ENCODE data around the gene RRM2.

Gene RRM2

GRCh38 chr2:10086950-10087349 is 35.6 kb upstream of the RRM2 start:
- no peak overlapping the region for H3K4ac ChIP-seq (ENCODE audit: low read depth, low read length)
- no peak overlapping the region for H2BK12ac ChIP-seq (ENCODE audit: low read length)
- no peak overlapping the region for H3K4me2 ChIP-seq (ENCODE audit: low read length)
- H3K27ac ChIP-seq (ENCODE audit: low read depth, low read length) = no peak overlapping the region
- H3K79me2 ChIP-seq (ENCODE audit: control insufficient read depth, insufficient read depth, low read length, poor library complexity) = no peaks in the 10 kb centered on the region
- peaks cover 2% of the 10 kb centered on the region for H3K9me3 ChIP-seq (ENCODE audit: insufficient read depth, low read depth, low read length)
- no peak overlapping the region for H3K14ac ChIP-seq (ENCODE audit: low read length)
- H4K12ac ChIP-seq (ENCODE audit: low read depth, low read length) = no peak overlapping the region
- no peak for DNase-seq
- no peaks in the 10 kb centered on the region for H3K36me3 ChIP-seq (ENCODE audit: control insufficient read depth in 1 of 2, insufficient read depth in 2 of 2, low read length in 2 of 2)
- H4K91ac ChIP-seq (ENCODE audit: low read depth, low read length) = no peak overlapping the region
- H2AFZ ChIP-seq (ENCODE audit: insufficient read depth, low read length, poor library complexity) = no peak overlapping the region
- no peak overlapping the region for H2BK5ac ChIP-seq (ENCODE audit: low read depth, low read length, poor library complexity)
- H3K27me3 ChIP-seq (ENCODE audit: insufficient read depth, low read length) = no peaks in the 10 kb centered on the region
- H3K4me3 ChIP-seq (ENCODE audit: low read depth, low read length) = no peak overlapping the region
- no peaks in the 10 kb centered on the region for H3K79me1 ChIP-seq (ENCODE audit: low read length)
- H4K8ac ChIP-seq (ENCODE audit: low read depth, low read length) = no peak overlapping the region
- H2AK5ac ChIP-seq (ENCODE audit: low read length) = no peak overlapping the region
- no peak overlapping the region for H3K9ac ChIP-seq (ENCODE audit: low read length)
- no peak overlapping the region for H3K23ac ChIP-seq (ENCODE audit: low read length)
- peaks cover 0 to 3% of the 10 kb centered on the region in 2 experiments for H3K4me1 ChIP-seq (ENCODE audit: control insufficient read depth in 1 of 2, insufficient read depth in 2 of 2, low read length in 2 of 2)
- no peak overlapping the region for H3K18ac ChIP-seq (ENCODE audit: low read length)
- no peak overlapping the region for H2BK120ac ChIP-seq (ENCODE audit: insufficient read depth, low read length, poor library complexity)
- no CpG with 5 or more reads among the region's 4 CpGs for WGBS (ENCODE audit: extremely low coverage, insufficient coverage, insufficient read length)

GRCh38 chr2:10087360-10087759 is 35.2 kb upstream of the RRM2 start:
- H3K4ac ChIP-seq (ENCODE audit: low read depth, low read length) = no peak overlapping the region
- no peaks in the 10 kb centered on the region for H3K36me3 ChIP-seq (ENCODE audit: control insufficient read depth in 1 of 2, insufficient read depth in 2 of 2, low read length in 2 of 2)
- no peaks in the 10 kb centered on the region for H3K79me1 ChIP-seq (ENCODE audit: low read length)
- no peak overlapping the region for H3K23ac ChIP-seq (ENCODE audit: low read length)
- no CpG with 5 or more reads among the region's 8 CpGs for WGBS (ENCODE audit: extremely low coverage, insufficient coverage, insufficient read length)
- no peak overlapping the region for H3K4me3 ChIP-seq (ENCODE audit: low read depth, low read length)
- H3K9me3 ChIP-seq (ENCODE audit: insufficient read depth, low read depth, low read length) = peaks cover 2% of the 10 kb centered on the region
- no peak overlapping the region for H4K12ac ChIP-seq (ENCODE audit: low read depth, low read length)
- peaks cover 0 to 3% of the 10 kb centered on the region in 2 experiments for H3K4me1 ChIP-seq (ENCODE audit: control insufficient read depth in 1 of 2, insufficient read depth in 2 of 2, low read length in 2 of 2)
- H3K14ac ChIP-seq (ENCODE audit: low read length) = no peak overlapping the region
- H3K79me2 ChIP-seq (ENCODE audit: control insufficient read depth, insufficient read depth, low read length, poor library complexity) = no peaks in the 10 kb centered on the region
- H3K27me3 ChIP-seq (ENCODE audit: insufficient read depth, low read length) = no peaks in the 10 kb centered on the region
- H4K8ac ChIP-seq (ENCODE audit: low read depth, low read length) = no peak overlapping the region
- H2BK5ac ChIP-seq (ENCODE audit: low read depth, low read length, poor library complexity) = no peak overlapping the region
- no peak overlapping the region for H3K27ac ChIP-seq (ENCODE audit: low read depth, low read length)
- DNase-seq = no peak
- H3K4me2 ChIP-seq (ENCODE audit: low read length) = no peak overlapping the region
- H2BK12ac ChIP-seq (ENCODE audit: low read length) = no peak overlapping the region
- H2AFZ ChIP-seq (ENCODE audit: insufficient read depth, low read length, poor library complexity) = no peak overlapping the region
- H3K18ac ChIP-seq (ENCODE audit: low read length) = no peak overlapping the region
- H2AK5ac ChIP-seq (ENCODE audit: low read length) = no peak overlapping the region
- no peak overlapping the region for H2BK120ac ChIP-seq (ENCODE audit: insufficient read depth, low read length, poor library complexity)
- H3K9ac ChIP-seq (ENCODE audit: low read length) = no peak overlapping the region
- H4K91ac ChIP-seq (ENCODE audit: low read depth, low read length) = no peak overlapping the region

GRCh38 chr2:10089565-10090190 is 32.9 kb upstream of the RRM2 start:
- H4K8ac ChIP-seq (ENCODE audit: low read depth, low read length) = no peak overlapping the region
- H3K27me3 ChIP-seq (ENCODE audit: insufficient read depth, low read length) = no peaks in the 10 kb centered on the region
- no peak overlapping the region for H2BK5ac ChIP-seq (ENCODE audit: low read depth, low read length, poor library complexity)
- H4K12ac ChIP-seq (ENCODE audit: low read depth, low read length) = no peak overlapping the region
- H2BK12ac ChIP-seq (ENCODE audit: low read length) = no peak overlapping the region
- H3K4me2 ChIP-seq (ENCODE audit: low read length) = no peak overlapping the region
- no CpG with 5 or more reads among the region's 5 CpGs for WGBS (ENCODE audit: extremely low coverage, insufficient coverage, insufficient read length)
- DNase-seq = no peak
- no peak overlapping the region for H2BK120ac ChIP-seq (ENCODE audit: insufficient read depth, low read length, poor library complexity)
- H3K9me3 ChIP-seq (ENCODE audit: insufficient read depth, low read depth, low read length) = peaks cover 2% of the 10 kb centered on the region
- H3K18ac ChIP-seq (ENCODE audit: low read length) = no peak overlapping the region
- no peak overlapping the region for H3K4me3 ChIP-seq (ENCODE audit: low read depth, low read length)
- H3K79me1 ChIP-seq (ENCODE audit: low read length) = no peaks in the 10 kb centered on the region
- H3K14ac ChIP-seq (ENCODE audit: low read length) = no peak overlapping the region
- no peak overlapping the region for H3K23ac ChIP-seq (ENCODE audit: low read length)
- H3K4me1 ChIP-seq (ENCODE audit: control insufficient read depth in 1 of 2, insufficient read depth in 2 of 2, low read length in 2 of 2) = no peaks in the 10 kb centered on the region
- no peak overlapping the region for H3K9ac ChIP-seq (ENCODE audit: low read length)
- H3K4ac ChIP-seq (ENCODE audit: low read depth, low read length) = no peak overlapping the region
- H3K27ac ChIP-seq (ENCODE audit: low read depth, low read length) = no peak overlapping the region
- no peaks in the 10 kb centered on the region for H3K79me2 ChIP-seq (ENCODE audit: control insufficient read depth, insufficient read depth, low read length, poor library complexity)
- no peak overlapping the region for H2AFZ ChIP-seq (ENCODE audit: insufficient read depth, low read length, poor library complexity)
- H3K36me3 ChIP-seq (ENCODE audit: control insufficient read depth in 1 of 2, insufficient read depth in 2 of 2, low read length in 2 of 2) = no peaks in the 10 kb centered on the region
- no peak overlapping the region for H2AK5ac ChIP-seq (ENCODE audit: low read length)
- no peak overlapping the region for H4K91ac ChIP-seq (ENCODE audit: low read depth, low read length)

- H4K12ac ChIP-seq (ENCODE audit: low read depth, low read length) = no peak overlapping the region
- peaks cover 2% of the 10 kb centered on the region for H3K9me3 ChIP-seq (ENCODE audit: insufficient read depth, low read depth, low read length)
- no peak overlapping the region for H3K4me2 ChIP-seq (ENCODE audit: low read length)
- H3K4me1 ChIP-seq (ENCODE audit: control insufficient read depth in 1 of 2, insufficient read depth in 2 of 2, low read length in 2 of 2) = no peaks in the 10 kb centered on the region
- no peak overlapping the region for H3K23ac ChIP-seq (ENCODE audit: low read length)
- H3K4ac ChIP-seq (ENCODE audit: low read depth, low read length) = no peak overlapping the region
- H3K9ac ChIP-seq (ENCODE audit: low read length) = no peak overlapping the region
- no peak for DNase-seq
- H2AK5ac ChIP-seq (ENCODE audit: low read length) = no peak overlapping the region
- H2AFZ ChIP-seq (ENCODE audit: insufficient read depth, low read length, poor library complexity) = no peak overlapping the region
- no peak overlapping the region for H2BK5ac ChIP-seq (ENCODE audit: low read depth, low read length, poor library complexity)
- H3K4me3 ChIP-seq (ENCODE audit: low read depth, low read length) = no peak overlapping the region
- H4K8ac ChIP-seq (ENCODE audit: low read depth, low read length) = no peak overlapping the region
- H2BK12ac ChIP-seq (ENCODE audit: low read length) = no peak overlapping the region
- no peaks in the 10 kb centered on the region for H3K27me3 ChIP-seq (ENCODE audit: insufficient read depth, low read length)
- no peaks in the 10 kb centered on the region for H3K79me1 ChIP-seq (ENCODE audit: low read length)
- no peak overlapping the region for H4K91ac ChIP-seq (ENCODE audit: low read depth, low read length)
- H3K14ac ChIP-seq (ENCODE audit: low read length) = no peak overlapping the region
- H3K18ac ChIP-seq (ENCODE audit: low read length) = no peak overlapping the region
- no peak overlapping the region for H3K27ac ChIP-seq (ENCODE audit: low read depth, low read length)
- H3K36me3 ChIP-seq (ENCODE audit: control insufficient read depth in 1 of 2, insufficient read depth in 2 of 2, low read length in 2 of 2) = no peaks in the 10 kb centered on the region
- no CpG with 5 or more reads among the region's 52 CpGs for WGBS (ENCODE audit: extremely low coverage, insufficient coverage, insufficient read length)
- H3K79me2 ChIP-seq (ENCODE audit: control insufficient read depth, insufficient read depth, low read length, poor library complexity) = no peaks in the 10 kb centered on the region
- H2BK120ac ChIP-seq (ENCODE audit: insufficient read depth, low read length, poor library complexity) = no peak overlapping the region
These were observed 31.2 kb upstream of the RRM2 start for GRCh38 chr2:10091182-10091888.
